Chondrocyte (in vitro differentiated cells): ENCODE data around the gene ANKRD30A. TPM values are rescaled to one million over a fixed set of nuclear protein-coding genes. Genes with fewer than 3 reads are reported as not detected.

Source experiments
- DNase-seq: peaks from one replicate; pipeline ENCODE4 v3.0.0; 2021; ENCODE audit warnings: mixed read lengths, low spot score
- H3K27ac Mint-ChIP-seq: one replicate; pipeline ENCODE4 v1.8.0; 2021; ENCODE audit warnings: mild to moderate bottlenecking, moderate library complexity, mixed read lengths; ENCODE audit not compliant: unreplicated experiment
- H3K27me3 Mint-ChIP-seq: 2 replicates; pipeline ENCODE4 v1.8.0; 2021; ENCODE audit warnings: low read depth, mixed read lengths
- H3K36me3 Mint-ChIP-seq: 2 replicates; pipeline ENCODE4 v1.8.0; 2021; ENCODE audit warnings: low read depth, mixed read lengths
- H3K4me1 Mint-ChIP-seq: 2 replicates; pipeline ENCODE4 v1.8.0; 2021; ENCODE audit warnings: low read depth, mild to moderate bottlenecking, mixed read lengths
- H3K4me3 Mint-ChIP-seq: one replicate; pipeline ENCODE4 v1.8.0; 2021; ENCODE audit warnings: mild to moderate bottlenecking, moderate library complexity, mixed read lengths; ENCODE audit not compliant: unreplicated experiment
- H3K9me3 Mint-ChIP-seq: 2 replicates; pipeline ENCODE4 v1.8.0; 2021; ENCODE audit warnings: low read depth, mixed read lengths
- total RNA-seq: library from RNA; stranded (reverse); gene quantifications from 3 replicates; pipeline ENCODE4 v1.2.1, GENCODE V29; 2021
- TF ChIP-seq, protein P1 (sequence below): fragments of 200-600 bp; sonication (generic); IDR thresholded peaks from 2 replicates; pipeline ENCODE4 v1.5.0; 2021; ENCODE audit warnings: antibody characterized with exemption, mild to moderate bottlenecking, moderate library complexity

ANKRD30A gene
- total RNA-seq, 1 donor from 2014 or later = not detected

DNA sequence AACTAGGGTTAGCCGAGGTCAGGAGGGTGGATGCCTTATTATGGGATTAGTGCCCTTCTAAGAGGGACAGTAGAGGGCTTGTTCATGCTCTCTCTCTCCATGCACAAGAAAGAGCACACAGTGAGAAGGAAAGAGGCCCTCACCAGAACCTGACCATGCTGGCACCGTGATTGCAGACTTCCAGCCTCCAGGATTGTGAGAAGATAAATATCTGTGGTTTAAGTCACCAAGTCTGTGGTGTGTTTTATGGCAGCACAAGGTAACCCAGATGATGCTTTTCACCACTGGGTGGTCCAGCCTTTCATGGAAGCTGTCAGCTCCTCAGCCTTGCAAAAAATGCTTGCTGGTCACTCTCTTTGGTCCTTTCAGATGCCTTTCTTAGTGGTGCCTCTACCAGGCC lies 175.9 kb downstream of the ANKRD30A start:
- Mint-ChIP-seq H3K4me3 (no peak overlapping the region), H3K9me3 (peaks cover 64% of the 10 kb centered on the region)
- DNase-seq = no peak

DNA sequence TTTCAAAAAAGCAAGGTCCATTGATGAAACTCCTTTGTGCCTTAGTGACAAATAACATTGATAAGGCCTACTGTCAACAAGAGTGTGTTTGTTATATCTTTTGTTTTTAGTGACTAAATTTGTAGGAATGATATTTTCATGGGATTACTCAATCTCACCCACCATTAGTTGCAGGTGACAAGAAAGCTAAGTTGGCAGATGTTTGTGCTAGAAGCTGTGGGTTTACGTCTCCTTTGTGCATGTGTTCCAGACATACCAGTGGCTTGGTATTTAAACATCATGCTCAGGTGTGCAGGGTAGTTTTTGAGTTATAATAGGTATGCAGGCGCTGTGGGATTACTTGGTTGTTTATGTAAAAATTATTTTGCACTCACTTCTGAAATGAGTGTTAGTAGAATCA lies 178.6 kb downstream of the ANKRD30A start:
- DNase-seq = no peak
- TF ChIP-seq, protein P1, sequence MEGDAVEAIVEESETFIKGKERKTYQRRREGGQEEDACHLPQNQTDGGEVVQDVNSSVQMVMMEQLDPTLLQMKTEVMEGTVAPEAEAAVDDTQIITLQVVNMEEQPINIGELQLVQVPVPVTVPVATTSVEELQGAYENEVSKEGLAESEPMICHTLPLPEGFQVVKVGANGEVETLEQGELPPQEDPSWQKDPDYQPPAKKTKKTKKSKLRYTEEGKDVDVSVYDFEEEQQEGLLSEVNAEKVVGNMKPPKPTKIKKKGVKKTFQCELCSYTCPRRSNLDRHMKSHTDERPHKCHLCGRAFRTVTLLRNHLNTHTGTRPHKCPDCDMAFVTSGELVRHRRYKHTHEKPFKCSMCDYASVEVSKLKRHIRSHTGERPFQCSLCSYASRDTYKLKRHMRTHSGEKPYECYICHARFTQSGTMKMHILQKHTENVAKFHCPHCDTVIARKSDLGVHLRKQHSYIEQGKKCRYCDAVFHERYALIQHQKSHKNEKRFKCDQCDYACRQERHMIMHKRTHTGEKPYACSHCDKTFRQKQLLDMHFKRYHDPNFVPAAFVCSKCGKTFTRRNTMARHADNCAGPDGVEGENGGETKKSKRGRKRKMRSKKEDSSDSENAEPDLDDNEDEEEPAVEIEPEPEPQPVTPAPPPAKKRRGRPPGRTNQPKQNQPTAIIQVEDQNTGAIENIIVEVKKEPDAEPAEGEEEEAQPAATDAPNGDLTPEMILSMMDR = no peak
- no peaks in the 10 kb centered on the region for H3K27me3 Mint-ChIP-seq
- H3K36me3 Mint-ChIP-seq = no peaks in the 10 kb centered on the region
- no peaks in the 10 kb centered on the region for H3K4me1 Mint-ChIP-seq
- peaks cover 66% of the 10 kb centered on the region for H3K9me3 Mint-ChIP-seq
- no peak overlapping the region for H3K4me3 Mint-ChIP-seq
- no peak overlapping the region for H3K27ac Mint-ChIP-seq

More for the DNA sequence above, 175.9 kb downstream of the ANKRD30A start:
- H3K36me3 Mint-ChIP-seq = no peaks in the 10 kb centered on the region
- H3K27ac Mint-ChIP-seq = no peak overlapping the region
- H3K4me1 Mint-ChIP-seq = no peaks in the 10 kb centered on the region
- no peaks in the 10 kb centered on the region for H3K27me3 Mint-ChIP-seq
- TF ChIP-seq, protein P1 = no peak

DNA sequence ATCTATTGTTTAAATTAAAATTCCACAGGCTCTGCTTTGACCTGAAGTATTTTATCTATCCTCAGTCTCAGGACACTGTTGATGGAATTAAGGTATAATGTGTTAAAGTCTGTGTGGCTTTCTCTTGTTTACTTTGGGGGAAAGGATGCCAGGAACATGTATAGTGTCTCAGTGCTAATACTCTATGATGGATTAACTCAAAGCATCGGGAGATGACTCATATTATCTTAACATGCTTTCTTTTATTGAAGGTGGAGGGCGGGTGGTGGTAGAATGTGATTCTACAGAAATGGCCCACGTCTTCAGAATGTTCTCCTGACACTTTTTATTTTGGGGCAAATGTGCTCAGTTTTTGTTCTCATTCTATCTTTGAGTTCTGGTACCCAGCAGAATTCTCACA lies 189.0 kb downstream of the ANKRD30A start:
- Mint-ChIP-seq H3K27ac (no peak overlapping the region), H3K4me3 (no peak overlapping the region), H3K27me3 (no peaks in the 10 kb centered on the region), H3K4me1 (no peaks in the 10 kb centered on the region), H3K9me3 (peaks cover 43% of the 10 kb centered on the region), H3K36me3 (no peaks in the 10 kb centered on the region)
- TF ChIP-seq, protein P1 = no peak
- no peak for DNase-seq

DNA sequence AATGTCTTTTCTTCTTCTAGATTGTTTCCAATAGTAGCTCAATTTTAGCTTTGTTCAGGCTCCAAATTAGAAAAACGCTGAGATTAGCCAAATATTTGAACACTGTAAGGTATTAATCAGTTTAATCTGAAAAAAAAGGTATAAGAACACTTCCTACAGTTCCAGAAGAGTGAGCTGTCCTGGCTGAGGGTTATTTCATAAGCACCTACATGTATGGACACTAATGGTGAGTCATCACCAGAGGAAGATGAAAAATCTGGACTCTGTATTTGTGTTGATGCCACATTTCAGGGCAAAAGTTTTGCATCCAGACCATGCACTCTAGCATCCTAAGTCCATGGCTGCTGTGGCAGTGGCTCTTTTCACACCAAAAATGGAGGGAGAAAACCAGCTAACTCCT lies 189.5 kb downstream of the ANKRD30A start:
- no peak overlapping the region for H3K4me3 Mint-ChIP-seq
- no peak overlapping the region for H3K27ac Mint-ChIP-seq
- no peaks in the 10 kb centered on the region for H3K4me1 Mint-ChIP-seq

DNA sequence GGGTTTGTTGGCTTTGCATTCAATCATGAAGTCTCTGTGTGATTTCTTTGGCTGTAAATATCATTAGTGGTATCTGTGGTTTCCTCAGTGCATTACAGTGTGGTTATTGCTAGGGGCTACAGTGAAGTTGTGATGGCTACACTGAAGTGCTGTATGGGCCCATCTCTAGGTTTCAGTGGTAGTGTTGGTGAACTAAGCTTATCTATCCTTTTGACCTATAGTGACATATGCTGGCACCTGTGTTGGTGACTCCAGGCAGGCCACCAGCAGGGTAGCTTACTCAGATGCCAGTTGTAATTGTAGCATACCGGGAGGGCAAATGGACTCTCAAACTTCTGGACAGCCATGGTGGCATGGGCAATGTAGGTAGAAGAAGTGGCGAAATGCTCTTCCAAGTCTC lies 219.0 kb downstream of the ANKRD30A start:
- H3K36me3 Mint-ChIP-seq = no peaks in the 10 kb centered on the region
- DNase-seq = no peak
- H3K4me1 Mint-ChIP-seq = no peaks in the 10 kb centered on the region
- TF ChIP-seq, protein P1 = no peak
- H3K9me3 Mint-ChIP-seq = peaks cover 61% of the 10 kb centered on the region
- no peak overlapping the region for H3K4me3 Mint-ChIP-seq
- H3K27ac Mint-ChIP-seq = no peak overlapping the region
- no peaks in the 10 kb centered on the region for H3K27me3 Mint-ChIP-seq

More for the DNA sequence above, 189.5 kb downstream of the ANKRD30A start:
- H3K36me3 Mint-ChIP-seq = no peaks in the 10 kb centered on the region
- peaks cover 48% of the 10 kb centered on the region for H3K9me3 Mint-ChIP-seq
- H3K27me3 Mint-ChIP-seq = no peaks in the 10 kb centered on the region
- TF ChIP-seq, protein P1 = no peak
- DNase-seq = no peak
